ENCODE measurements around the gene SLC50A1. TPM values are rescaled to one million over a fixed set of nuclear protein-coding genes. Genes with fewer than 3 reads are reported as not detected.

SLC50A1 gene
- total RNA-seq, 1 experiment from 2014 or later: 75.2 TPM

DNA sequence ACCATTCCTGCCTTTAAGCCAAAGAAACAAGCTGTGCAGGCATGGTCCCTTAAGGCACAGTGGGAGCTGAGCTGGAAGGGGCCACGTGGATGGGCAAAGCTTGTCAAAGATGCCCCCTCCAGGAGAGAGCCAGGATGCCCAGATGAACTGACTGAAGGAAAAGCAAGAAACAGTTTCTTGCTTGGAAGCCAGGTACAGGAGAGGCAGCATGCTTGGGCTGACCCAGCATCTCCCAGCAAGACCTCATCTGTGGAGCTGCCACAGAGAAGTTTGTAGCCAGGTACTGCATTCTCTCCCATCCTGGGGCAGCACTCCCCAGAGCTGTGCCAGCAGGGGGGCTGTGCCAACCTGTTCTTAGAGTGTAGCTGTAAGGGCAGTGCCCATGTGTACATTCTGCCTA is 1.3 kb upstream of the SLC50A1 start:
- Histone ChIP-seq H4K20me1 (ENCODE audit: low read length) (no peaks in the 10 kb centered on the region), H3K27ac (ENCODE audit: low read length) (peak overlapping the region; percentile 94), H3K27me3 (ENCODE audit: low read length) (no peaks in the 10 kb centered on the region), H3K9me3 (ENCODE audit: low read length) (no peaks in the 10 kb centered on the region), H3K9ac (ENCODE audit: low read length) (peak overlapping the region; percentile 45), H2AFZ (ENCODE audit: low read length) (no peak overlapping the region), H3K4me3 (ENCODE audit: low read length) (peak overlapping the region; percentile 87), H3K4me2 (ENCODE audit: low read length) (peak overlapping the region; percentile 76), H3K9me2 (replicated peaks; ENCODE audit: low read length) (no peaks in the 10 kb centered on the region), H3K79me2 (ENCODE audit: low read length) (peaks cover 48% of the 10 kb centered on the region), H3K4me1 (ENCODE audit: insufficient read depth, low read length) (peaks cover 64% of the 10 kb centered on the region), H3F3A (ENCODE audit: low read length, unreplicated experiment) (no peaks in the 10 kb centered on the region), H3K36me3 (ENCODE audit: low read depth, low read length) (peaks cover 26% of the 10 kb centered on the region)
- TF ChIP-seq CTCF (conservative IDR thresholded peaks at IDR 0.05; ENCODE audit: low read depth, low read length) (0 out of 2 replicates have a peak, but pooled peaks have one; percentile 23), EZH2phosphoT487 (IDR thresholded peaks at IDR 0.05; ENCODE audit: borderline replicate concordance, low read length) (no peak)
- ChIA-PET CTCF (interaction anchor here (0.6 to 1.8 kb wide), 6 partner anchors 33 to 83 kb away, joined by 3 to 8 read pairs (median 4); partner anchors contain the start of genes ADAM15 and KRTCAP2), POLR2A (ENCODE audit: unreplicated experiment) (interaction anchor here (0.6 to 1.0 kb wide), 3 partner anchors 9 to 119 kb away, joined by 3 to 5 read pairs (median 4); partner anchors contain the start of gene KRTCAP2)
- DNase-seq (peak; percentile 19), ATAC-seq (no peak)
- BruUV-seq (replicated peaks): no TSS peak
- intact Hi-C loops (cut with micrococcal nuclease): no loop called here

- H3K36me3 ChIP-seq (ENCODE audit: low read depth, low read length): peaks cover 26% of the 10 kb centered on the region
- TSS peak; percentile 82 for BruUV-seq (replicated peaks)
- H3K79me2 ChIP-seq (ENCODE audit: low read length): peaks cover 53% of the 10 kb centered on the region
- peak overlapping the region; percentile 89 for H3K9ac ChIP-seq (ENCODE audit: low read length)
- DNase-seq (peak; percentile 100), ATAC-seq (peak; percentile 74)
- peak overlapping the region; percentile 67; the same call in 1 of the 2 replicates for H2AFZ ChIP-seq (ENCODE audit: low read length)
- H3K27me3 ChIP-seq (ENCODE audit: low read length): no peaks in the 10 kb centered on the region
- H3K4me3 ChIP-seq (ENCODE audit: low read length): peak overlapping the region; percentile 87
- H3F3A ChIP-seq (ENCODE audit: low read length, unreplicated experiment): no peaks in the 10 kb centered on the region
- H3K4me1 ChIP-seq (ENCODE audit: insufficient read depth, low read length): peaks cover 59% of the 10 kb centered on the region
- H3K27ac ChIP-seq (ENCODE audit: low read length): peak overlapping the region; percentile 94
- peak overlapping the region; percentile 91 for H3K4me2 ChIP-seq (ENCODE audit: low read length)
- ChIA-PET CTCF (interaction anchor here (0.6 to 1.8 kb wide), 7 partner anchors 32 to 84 kb away, joined by 3 to 8 read pairs (median 4); partner anchors contain the start of genes ADAM15 and KRTCAP2), POLR2A (ENCODE audit: unreplicated experiment) (interaction anchor here (0.6 to 1.0 kb wide), 6 partner anchors 9 to 719 kb away, joined by 3 to 6 read pairs (median 4); partner anchors contain the start of gene KRTCAP2)
- no peaks in the 10 kb centered on the region for H3K9me3 ChIP-seq (ENCODE audit: low read length)
- TF ChIP-seq EZH2phosphoT487 (IDR thresholded peaks at IDR 0.05; ENCODE audit: borderline replicate concordance, low read length) (no peak), EZH2 (IDR thresholded peaks at IDR 0.05; ENCODE audit: low read length, unreplicated experiment) (no peak), CTCF (conservative IDR thresholded peaks at IDR 0.05; ENCODE audit: low read depth, low read length) (no peak)
- no peaks in the 10 kb centered on the region for H4K20me1 ChIP-seq (ENCODE audit: low read length)
- intact Hi-C loops (cut with micrococcal nuclease): loop anchor here (1.0 to 5.0 kb wide), 4 partner anchors 8 to 163 kb away; partner anchors contain the start of genes CKS1B, EFNA1 and SHC1
- H3K9me2 ChIP-seq (replicated peaks; ENCODE audit: low read length): no peaks in the 10 kb centered on the region
Observed at GRCh38 chr1:155134880-155135414, 705 bp upstream of the SLC50A1 start.

DNA sequence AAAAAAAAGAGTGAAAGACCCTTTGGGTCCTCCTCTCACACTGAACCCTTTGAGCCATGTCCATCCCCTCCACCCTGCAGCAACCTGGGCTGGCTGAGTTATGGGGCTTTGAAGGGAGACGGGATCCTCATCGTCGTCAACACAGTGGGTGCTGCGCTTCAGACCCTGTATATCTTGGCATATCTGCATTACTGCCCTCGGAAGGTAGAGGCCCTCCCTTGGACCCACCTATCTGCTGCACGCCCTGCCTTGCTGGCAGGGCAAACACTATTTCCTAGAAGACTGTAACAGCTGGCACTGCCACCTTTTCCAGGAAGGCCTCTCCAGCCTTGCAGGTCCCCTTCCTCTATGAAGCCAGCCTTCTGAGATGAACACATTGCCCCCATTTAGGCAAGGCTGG is 1.1 kb downstream of the SLC50A1 start:
- no peak for DNase-seq
- H3K9ac ChIP-seq (ENCODE audit: low read length): peak overlapping the region; percentile 89
- H3K36me3 ChIP-seq (ENCODE audit: low read depth, low read length): peaks cover 18% of the 10 kb centered on the region
- no peak for TF ChIP-seq EZH2phosphoT487 (IDR thresholded peaks at IDR 0.05; ENCODE audit: borderline replicate concordance, low read length)
- no peak for TF ChIP-seq CTCF (conservative IDR thresholded peaks at IDR 0.05; ENCODE audit: low read depth, low read length)
- TF ChIP-seq EZH2 (IDR thresholded peaks at IDR 0.05; ENCODE audit: low read length, unreplicated experiment): no peak
- H3K27me3 ChIP-seq (ENCODE audit: low read length): no peaks in the 10 kb centered on the region
- POLR2A ChIA-PET (ENCODE audit: unreplicated experiment): interaction anchor here (0.6 to 0.7 kb wide), 2 partner anchors 48 to 220 kb away, joined by 4 to 5 read pairs; no protein-coding TSS in a partner anchor
- peak overlapping the region; percentile 91 for H3K4me2 ChIP-seq (ENCODE audit: low read length)
- H3K9me2 ChIP-seq (replicated peaks; ENCODE audit: low read length): no peaks in the 10 kb centered on the region
- CTCF ChIA-PET: interaction anchor here (0.6 to 0.8 kb wide), 3 partner anchors 31 to 853 kb away, joined by 3 to 5 read pairs (median 4); no protein-coding TSS in a partner anchor
- intact Hi-C loops (cut with micrococcal nuclease): loop anchor here (5.0 kb wide), 1 partner anchor 164 kb away; the partner anchor contains the start of genes CKS1B and SHC1
- H3K9me3 ChIP-seq (ENCODE audit: low read length): no peaks in the 10 kb centered on the region
- no peaks in the 10 kb centered on the region for H4K20me1 ChIP-seq (ENCODE audit: low read length)
- H3K4me1 ChIP-seq (ENCODE audit: insufficient read depth, low read length): peaks cover 45% of the 10 kb centered on the region
- BruUV-seq (replicated peaks): no TSS peak
- H2AFZ ChIP-seq (ENCODE audit: low read length): no peak overlapping the region
- H3F3A ChIP-seq (ENCODE audit: low read length, unreplicated experiment): no peaks in the 10 kb centered on the region
- no peak for ATAC-seq
- peaks cover 39% of the 10 kb centered on the region for H3K79me2 ChIP-seq (ENCODE audit: low read length)
- peak overlapping the region; percentile 87 for H3K4me3 ChIP-seq (ENCODE audit: low read length)
- peak overlapping the region; percentile 94 for H3K27ac ChIP-seq (ENCODE audit: low read length)

All from PC-3 (cell line).